ENCODE data around the gene BEAN1. TPM values are rescaled to one million over a fixed set of nuclear protein-coding genes. Genes with fewer than 3 reads are reported as not detected.

Gene BEAN1
- total RNA-seq: not detected

- DNase-seq: peak; percentile 54
Measured at GRCh38 chr16:66427036-66427860, at the start of gene BEAN1. BEAN1 (plus strand) TSS chr16:66427295; CDS start chr16:66437677, 10,382 bp downstream.

DNA sequence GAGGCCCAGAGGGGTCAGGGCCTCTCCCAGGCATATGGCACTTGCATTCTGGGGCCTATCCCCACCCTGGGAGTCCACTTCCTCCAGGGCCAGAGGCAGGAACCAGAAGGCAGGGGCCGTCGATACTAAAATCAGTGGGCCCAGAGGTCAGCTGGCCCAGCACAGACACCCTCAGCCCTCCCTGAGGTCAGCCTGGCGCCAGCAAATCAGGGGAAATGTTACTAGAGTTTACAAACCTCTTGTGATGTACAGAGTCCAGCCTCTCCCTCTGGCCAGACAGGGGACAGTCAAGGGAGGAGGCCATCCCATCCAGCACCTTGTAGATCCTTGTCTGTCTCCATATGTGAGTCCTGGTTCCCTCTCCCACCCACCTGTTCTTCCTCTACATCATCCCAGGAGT is 49.8 kb upstream of the BEAN1 start:
- DNase-seq: no peak

DNA sequence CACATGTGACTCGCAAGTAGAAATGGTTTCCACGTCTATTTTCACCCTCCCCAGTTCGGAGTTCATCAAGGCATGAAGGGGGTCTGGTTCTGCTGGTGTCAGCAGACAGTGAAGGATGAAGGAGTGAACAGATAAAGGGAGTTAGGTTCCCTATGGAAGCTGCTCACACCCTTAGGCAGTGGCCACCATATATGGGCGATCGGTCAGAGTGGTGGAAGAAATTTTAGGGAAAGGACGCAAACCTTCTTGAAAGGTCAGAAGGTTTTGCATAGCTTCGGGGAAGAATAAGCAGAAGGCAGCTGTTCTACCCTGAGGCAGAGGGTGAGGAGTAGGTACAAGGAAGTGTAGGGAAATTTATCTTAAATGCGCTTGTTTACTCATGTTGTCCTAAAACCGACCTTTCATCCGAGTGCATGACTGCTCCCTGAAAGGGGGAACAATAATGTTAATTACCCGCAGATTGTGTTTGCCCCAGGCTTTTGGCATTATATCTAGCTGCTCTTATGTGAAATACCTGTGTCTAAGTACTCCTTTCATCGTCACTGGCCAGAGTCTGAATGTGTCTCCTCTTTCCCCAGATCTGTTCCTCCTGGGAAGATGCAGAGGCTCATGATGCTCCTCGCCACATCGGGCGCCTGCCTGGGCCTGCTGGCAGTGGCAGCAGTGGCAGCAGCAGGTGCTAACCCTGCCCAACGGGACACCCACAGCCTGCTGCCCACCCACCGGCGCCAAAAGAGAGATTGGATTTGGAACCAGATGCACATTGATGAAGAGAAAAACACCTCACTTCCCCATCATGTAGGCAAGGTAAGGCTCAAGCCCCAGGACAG is 48.1 kb upstream of the BEAN1 start:
- no peak for DNase-seq

GRCh38 chr16:66379571-66379941 is 47.5 kb upstream of the BEAN1 start:
- no peak for DNase-seq

DNA sequence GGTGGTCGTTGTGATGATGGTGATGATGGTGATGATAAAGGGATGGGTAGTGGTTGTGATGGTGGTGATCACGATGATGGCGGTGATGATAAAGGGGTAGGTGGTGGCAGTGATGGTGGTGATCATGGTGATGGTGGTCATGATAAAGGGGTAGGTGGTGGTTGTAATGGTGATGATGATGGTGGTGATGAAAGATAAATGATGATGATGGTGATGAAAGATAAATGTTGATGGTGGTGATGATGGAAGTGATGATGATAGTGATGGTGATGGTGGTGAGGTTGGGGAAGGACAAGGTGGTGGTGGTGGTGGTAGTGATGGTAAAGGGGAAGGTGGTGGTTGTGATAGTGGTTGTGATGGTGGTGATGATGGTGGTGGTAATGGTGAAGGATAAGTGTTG is 46.7 kb upstream of the BEAN1 start:
- no peak for DNase-seq

- DNase-seq: no peak
Measured at GRCh38 chr16:66381585-66382170, 45.4 kb upstream of the BEAN1 start.

- DNase-seq: no peak
Measured at GRCh38 chr16:66382171-66382965, 44.7 kb upstream of the BEAN1 start.

GRCh38 chr16:66382966-66383299 is 44.2 kb upstream of the BEAN1 start:
- no peak for DNase-seq

- no peak for DNase-seq
Measured at GRCh38 chr16:66383551-66383950, 43.5 kb upstream of the BEAN1 start.

- no peak for DNase-seq
Measured at GRCh38 chr16:66385415-66385814, 41.7 kb upstream of the BEAN1 start.

GRCh38 chr16:66386629-66387622 is 40.2 kb upstream of the BEAN1 start:
- DNase-seq: no peak

DNA sequence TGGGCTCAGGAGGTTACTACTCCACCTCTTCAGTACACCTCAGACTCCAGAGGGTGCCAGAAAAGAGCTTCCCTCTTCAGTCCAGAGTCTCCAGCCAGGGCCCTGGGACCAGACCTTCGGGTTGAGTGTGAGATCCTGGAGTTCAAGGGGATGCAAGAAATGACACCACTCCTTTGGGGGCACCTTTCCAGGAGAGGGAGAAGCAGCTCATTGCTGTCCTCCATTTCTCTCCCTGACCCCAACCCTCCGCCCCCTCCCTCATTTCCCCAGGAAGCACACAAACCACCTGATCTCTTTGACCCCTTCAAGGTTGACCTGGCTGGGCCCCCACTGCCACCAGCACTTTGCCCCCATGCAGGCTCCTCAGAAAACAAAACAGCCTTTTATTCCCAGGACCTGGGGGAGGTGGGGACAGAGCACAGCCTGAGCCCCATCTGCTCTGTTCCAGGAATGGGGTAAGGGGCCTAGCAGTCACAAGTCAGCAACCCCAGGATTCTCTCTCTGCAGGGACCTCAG is 39.2 kb upstream of the BEAN1 start:
- no peak for DNase-seq

- DNase-seq: no peak
Measured at GRCh38 chr16:66388350-66389139, 38.5 kb upstream of the BEAN1 start.

GRCh38 chr16:66389256-66390176 is 37.6 kb upstream of the BEAN1 start:
- no peak for DNase-seq

GRCh38 chr16:66390346-66391108 is 36.6 kb upstream of the BEAN1 start:
- DNase-seq: no peak

- DNase-seq: no peak
Measured at GRCh38 chr16:66391726-66392670, 35.1 kb upstream of the BEAN1 start.
